ENCODE measurements around the gene KIAA0319L.
"Not testable (repeated sequence)": the region's sequence is repeated elsewhere in the genome, so short reads cannot be mapped to it uniquely, and the experiment has no call there.

Gene KIAA0319L

DNA sequence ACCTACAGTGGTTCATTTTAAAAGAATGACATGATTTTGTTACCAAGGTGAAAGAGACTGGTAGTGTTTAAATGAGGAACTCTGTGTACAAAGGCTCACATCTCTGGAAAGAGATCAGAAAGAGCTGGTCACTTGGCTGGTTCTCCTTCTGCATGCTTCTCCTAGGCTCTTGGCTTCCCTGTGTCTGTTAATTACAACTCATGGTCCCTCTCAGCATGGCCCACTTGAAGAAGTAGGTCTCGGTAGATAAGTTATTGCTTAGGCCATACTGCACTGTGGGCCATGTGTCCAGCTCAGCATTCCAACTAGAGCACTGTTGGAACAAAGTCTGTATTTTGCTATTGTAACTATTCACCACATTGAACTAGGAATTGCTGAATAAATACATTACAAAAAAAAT lies 91.1 kb downstream of the KIAA0319L start:
- Mint-ChIP-seq H3K27ac (no peak overlapping the region), H3K36me3 (ENCODE audit: low read depth) (peaks cover 86% of the 10 kb centered on the region), H3K9me3 (peaks cover 26% of the 10 kb centered on the region), H3K27me3 (ENCODE audit: low read depth, poor library complexity) (no peaks in the 10 kb centered on the region), H3K4me3 (no peak overlapping the region), H3K4me1 (no peaks in the 10 kb centered on the region)
- DNase-seq = no peak
- TF ChIP-seq, protein P1, sequence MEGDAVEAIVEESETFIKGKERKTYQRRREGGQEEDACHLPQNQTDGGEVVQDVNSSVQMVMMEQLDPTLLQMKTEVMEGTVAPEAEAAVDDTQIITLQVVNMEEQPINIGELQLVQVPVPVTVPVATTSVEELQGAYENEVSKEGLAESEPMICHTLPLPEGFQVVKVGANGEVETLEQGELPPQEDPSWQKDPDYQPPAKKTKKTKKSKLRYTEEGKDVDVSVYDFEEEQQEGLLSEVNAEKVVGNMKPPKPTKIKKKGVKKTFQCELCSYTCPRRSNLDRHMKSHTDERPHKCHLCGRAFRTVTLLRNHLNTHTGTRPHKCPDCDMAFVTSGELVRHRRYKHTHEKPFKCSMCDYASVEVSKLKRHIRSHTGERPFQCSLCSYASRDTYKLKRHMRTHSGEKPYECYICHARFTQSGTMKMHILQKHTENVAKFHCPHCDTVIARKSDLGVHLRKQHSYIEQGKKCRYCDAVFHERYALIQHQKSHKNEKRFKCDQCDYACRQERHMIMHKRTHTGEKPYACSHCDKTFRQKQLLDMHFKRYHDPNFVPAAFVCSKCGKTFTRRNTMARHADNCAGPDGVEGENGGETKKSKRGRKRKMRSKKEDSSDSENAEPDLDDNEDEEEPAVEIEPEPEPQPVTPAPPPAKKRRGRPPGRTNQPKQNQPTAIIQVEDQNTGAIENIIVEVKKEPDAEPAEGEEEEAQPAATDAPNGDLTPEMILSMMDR (IDR thresholded peaks at IDR 0.05) = no peak

DNA sequence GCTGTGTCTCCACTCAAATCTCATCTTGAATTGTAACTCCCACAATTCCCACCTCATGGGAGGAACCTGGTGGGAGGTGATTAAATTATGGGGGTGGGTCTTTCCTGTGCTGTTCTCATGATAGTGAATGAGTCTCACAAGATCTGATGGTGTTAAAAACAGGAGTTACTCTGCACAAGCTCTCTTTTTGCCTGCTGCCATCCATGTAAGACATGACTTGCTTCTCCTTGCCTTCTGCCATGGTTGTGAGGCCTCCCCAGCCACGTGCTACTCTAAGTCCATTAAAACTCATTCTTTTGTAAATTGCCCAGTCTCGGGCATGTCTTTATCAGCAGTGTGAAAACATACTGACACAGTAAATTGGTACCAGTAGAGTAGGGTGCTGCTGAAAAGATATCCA lies 93.5 kb downstream of the KIAA0319L start:
- peaks cover 91% of the 10 kb centered on the region for H3K36me3 Mint-ChIP-seq (ENCODE audit: low read depth)
- H3K9me3 Mint-ChIP-seq = peaks cover 26% of the 10 kb centered on the region
- not testable (repeated sequence) for H3K4me3 Mint-ChIP-seq; H3K27me3 Mint-ChIP-seq (ENCODE audit: low read depth, poor library complexity); H3K4me1 Mint-ChIP-seq; H3K27ac Mint-ChIP-seq; DNase-seq

DNA sequence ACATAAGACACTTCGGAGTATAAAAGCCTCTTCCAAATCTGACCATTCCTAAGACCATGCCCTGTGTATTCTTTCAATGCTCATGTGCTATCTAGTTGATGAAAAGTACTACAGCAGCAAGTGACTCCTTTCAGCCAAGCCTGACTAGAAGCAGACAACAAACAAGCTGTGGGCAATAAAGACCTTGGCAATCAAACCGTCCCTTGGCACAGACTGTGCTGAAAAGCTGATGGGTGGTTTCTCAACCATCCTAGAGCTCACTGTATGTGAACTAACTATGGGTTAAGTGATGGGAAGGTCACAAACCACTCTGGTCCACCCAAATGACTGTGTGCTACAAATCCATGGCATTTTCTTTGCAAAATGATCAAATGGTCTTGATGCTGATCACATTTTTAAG lies 94.0 kb downstream of the KIAA0319L start:
- H3K9me3 Mint-ChIP-seq = peaks cover 26% of the 10 kb centered on the region
- H3K27ac Mint-ChIP-seq = no peak overlapping the region
- no peak overlapping the region for H3K4me3 Mint-ChIP-seq
- TF ChIP-seq, protein P1 (IDR thresholded peaks at IDR 0.05) = no peak
- no peak for DNase-seq
- H3K4me1 Mint-ChIP-seq = no peaks in the 10 kb centered on the region
- H3K27me3 Mint-ChIP-seq (ENCODE audit: low read depth, poor library complexity) = no peaks in the 10 kb centered on the region
- peaks cover 87% of the 10 kb centered on the region for H3K36me3 Mint-ChIP-seq (ENCODE audit: low read depth)

DNA sequence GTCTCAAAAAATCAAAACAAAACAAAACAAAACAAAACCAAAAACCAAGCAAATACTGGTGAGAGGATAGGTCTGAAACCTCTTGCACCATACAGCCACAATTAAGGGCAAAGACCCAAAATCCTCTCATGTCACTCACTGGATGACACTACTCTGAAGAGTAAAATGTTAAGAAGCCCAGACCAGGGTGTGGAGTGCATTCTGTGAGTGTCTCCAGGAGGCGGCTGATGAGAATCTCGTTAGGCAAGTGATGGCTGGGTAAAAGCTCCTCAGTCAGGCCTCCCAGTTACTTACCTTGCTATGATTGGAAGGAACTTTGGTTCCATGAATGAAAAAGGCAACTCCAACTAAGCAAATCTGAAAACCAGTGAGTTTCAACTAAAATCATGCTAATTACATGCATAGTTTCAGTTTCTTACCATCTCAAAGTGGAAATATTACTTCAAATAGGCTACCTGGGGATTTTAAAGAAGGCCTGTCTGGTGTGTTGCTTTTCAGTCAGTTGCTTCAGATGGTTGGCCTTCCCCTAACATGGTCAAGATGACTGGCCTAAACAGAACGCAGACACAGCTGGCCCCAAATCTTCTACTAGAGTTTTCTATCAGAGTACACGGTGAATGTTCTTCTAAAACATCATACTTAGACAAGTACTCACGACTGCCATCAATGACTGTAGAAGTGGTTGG lies 95.1 kb downstream of the KIAA0319L start:
- H3K27ac Mint-ChIP-seq = no peak overlapping the region
- H3K36me3 Mint-ChIP-seq (ENCODE audit: low read depth) = peaks cover 83% of the 10 kb centered on the region
- no peaks in the 10 kb centered on the region for H3K27me3 Mint-ChIP-seq (ENCODE audit: low read depth, poor library complexity)
- H3K9me3 Mint-ChIP-seq = peaks cover 26% of the 10 kb centered on the region
- no peak overlapping the region for H3K4me3 Mint-ChIP-seq
- no peak for DNase-seq
- no peaks in the 10 kb centered on the region for H3K4me1 Mint-ChIP-seq
- TF ChIP-seq, protein P1 (IDR thresholded peaks at IDR 0.05) = no peak

DNA sequence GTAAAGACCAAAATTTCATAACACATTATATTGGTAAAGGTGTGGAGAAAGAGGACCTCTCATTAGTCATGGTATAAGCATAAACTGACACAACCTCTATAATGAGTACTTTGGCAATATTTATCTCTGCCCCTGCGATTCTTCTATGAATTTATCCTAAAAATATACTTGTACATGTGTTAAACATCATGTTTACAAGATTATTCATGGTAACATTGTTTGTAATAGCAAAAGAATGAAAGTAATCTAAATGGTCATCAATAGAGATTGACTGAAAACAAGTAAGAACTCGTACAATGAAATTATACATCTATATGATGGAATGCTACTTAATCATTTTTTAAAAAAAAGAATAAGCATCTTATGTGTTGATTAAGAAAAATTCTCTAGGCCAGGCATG lies 96.4 kb downstream of the KIAA0319L start:
- Mint-ChIP-seq H3K36me3 (ENCODE audit: low read depth) (peaks cover 71% of the 10 kb centered on the region), H3K4me3 (no peak overlapping the region)

DNA sequence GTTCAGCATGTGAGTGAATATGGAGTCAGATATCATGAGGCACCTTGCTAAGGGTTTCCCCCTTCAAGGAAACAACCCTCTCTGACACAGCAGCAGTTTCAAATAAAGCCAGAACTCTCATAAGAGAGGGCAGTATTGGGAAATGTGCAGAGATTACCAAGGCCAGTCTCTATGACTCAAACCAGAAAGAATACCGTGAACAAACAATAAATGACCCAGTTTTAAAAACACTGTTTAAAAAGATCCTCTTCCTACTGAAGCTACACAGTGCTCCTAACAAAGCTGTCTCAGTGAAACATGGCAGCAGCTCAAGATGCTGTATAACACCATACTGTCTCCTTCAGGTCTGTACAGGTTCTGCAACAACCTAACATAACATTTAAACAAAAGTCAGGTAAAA lies 102.6 kb downstream of the KIAA0319L start:
- H3K9me3 Mint-ChIP-seq = no peaks in the 10 kb centered on the region
- TF ChIP-seq, protein P1 (IDR thresholded peaks at IDR 0.05) = no peak
- no peak overlapping the region for H3K4me3 Mint-ChIP-seq
- DNase-seq = no peak
- no peaks in the 10 kb centered on the region for H3K27me3 Mint-ChIP-seq (ENCODE audit: low read depth, poor library complexity)
- H3K36me3 Mint-ChIP-seq (ENCODE audit: low read depth) = peaks cover 21% of the 10 kb centered on the region
- peak overlapping the region; percentile 32 for H3K27ac Mint-ChIP-seq
- no peaks in the 10 kb centered on the region for H3K4me1 Mint-ChIP-seq

More for the DNA sequence above, 96.4 kb downstream of the KIAA0319L start:
- Mint-ChIP-seq H3K27ac (no peak overlapping the region), H3K4me1 (no peaks in the 10 kb centered on the region), H3K27me3 (ENCODE audit: low read depth, poor library complexity) (no peaks in the 10 kb centered on the region), H3K9me3 (peaks cover 21% of the 10 kb centered on the region)
- DNase-seq = no peak
- TF ChIP-seq, protein P1 (IDR thresholded peaks at IDR 0.05) = no peak

Data from nephron progenitor cell (in vitro differentiated cells).